DND-41 (cell line): ENCODE data around the gene BRF1.

Experiments
- ATAC-seq: fragments of 200-7000 bp; cut with Tn5 transposase; 3 replicates; pipeline ENCODE4 v1.9.1; 2021; ENCODE audit warnings: low read depth; ENCODE audit not compliant: insufficient read depth
- DNase-seq: peaks from one replicate; pipeline ENCODE4 v3.0.0-alpha.2; 2020
- H2AFZ ChIP-seq: 2 replicates; pipeline ENCODE4 v1.6.0; 2012; ENCODE audit warnings: low read depth, low read length
- H3K27ac ChIP-seq: 2 replicates; pipeline ENCODE4 v1.5.1; 2012; ENCODE audit warnings: low read length, inconsistent platforms
- H3K27me3 ChIP-seq: fragments of 200-600 bp; sonication (generic); 2 replicates; pipeline ENCODE4 v1.6.0; 2012; ENCODE audit warnings: low read length, mild to moderate bottlenecking, inconsistent platforms; ENCODE audit not compliant: insufficient read depth, poor library complexity
- H3K36me3 ChIP-seq: 2 replicates; pipeline ENCODE4 v1.5.1; 2012; ENCODE audit warnings: low read length, inconsistent platforms; ENCODE audit not compliant: insufficient read depth
- H3K4me1 ChIP-seq: 2 replicates; pipeline ENCODE4 v1.5.1; 2012; ENCODE audit warnings: mild to moderate bottlenecking, low read length; ENCODE audit not compliant: insufficient read depth
- H3K4me2 ChIP-seq: 2 replicates; pipeline ENCODE4 v1.6.0; 2012; ENCODE audit warnings: mild to moderate bottlenecking, moderate library complexity, low read length, inconsistent platforms; ENCODE audit not compliant: insufficient read depth
- H3K4me3 ChIP-seq, 2 experiments: fragments of 200-600 bp in 1 of 2; shearing (Covaris generic) in 1 of 2; 2 replicates each; pipeline ENCODE4 v1.5.1; 2012 to 2016; ENCODE audit warnings: inconsistent platforms in 2 of 2, low read length in 2 of 2, mild to moderate bottlenecking in 2 of 2, low read depth in 1 of 2, moderate library complexity in 1 of 2
- H3K79me2 ChIP-seq: 2 replicates; pipeline ENCODE4 v1.6.0; 2012; ENCODE audit warnings: low read length, inconsistent platforms; ENCODE audit not compliant: insufficient read depth
- H3K9ac ChIP-seq: 2 replicates; pipeline ENCODE4 v1.6.0; 2012; ENCODE audit warnings: low read depth, mild to moderate bottlenecking, inconsistent platforms, low read length, moderate library complexity
- H3K9me3 ChIP-seq: 2 replicates; pipeline ENCODE4 v1.5.1; 2012; ENCODE audit warnings: low read length, moderate library complexity, mild to moderate bottlenecking, inconsistent platforms; ENCODE audit not compliant: insufficient read depth, severe bottlenecking
- H4K20me1 ChIP-seq: 2 replicates; pipeline ENCODE4 v1.6.0; 2012; ENCODE audit warnings: low read length; ENCODE audit not compliant: insufficient read depth
- CTCF ChIP-seq: IDR thresholded peaks from 2 replicates; pipeline ENCODE4 v1.5.1; 2012; ENCODE audit warnings: borderline replicate concordance, low read length, moderate library complexity, mild to moderate bottlenecking; ENCODE audit not compliant: poor library complexity, severe bottlenecking; ENCODE audit errors: extremely low read depth
- EZH2 ChIP-seq: IDR thresholded peaks from 3 replicates; pipeline ENCODE4 v1.6.1; 2012; ENCODE audit warnings: borderline replicate concordance, low read depth, mild to moderate bottlenecking, moderate library complexity, low read length, inconsistent platforms; ENCODE audit not compliant: severe bottlenecking

BRF1 gene

DNA sequence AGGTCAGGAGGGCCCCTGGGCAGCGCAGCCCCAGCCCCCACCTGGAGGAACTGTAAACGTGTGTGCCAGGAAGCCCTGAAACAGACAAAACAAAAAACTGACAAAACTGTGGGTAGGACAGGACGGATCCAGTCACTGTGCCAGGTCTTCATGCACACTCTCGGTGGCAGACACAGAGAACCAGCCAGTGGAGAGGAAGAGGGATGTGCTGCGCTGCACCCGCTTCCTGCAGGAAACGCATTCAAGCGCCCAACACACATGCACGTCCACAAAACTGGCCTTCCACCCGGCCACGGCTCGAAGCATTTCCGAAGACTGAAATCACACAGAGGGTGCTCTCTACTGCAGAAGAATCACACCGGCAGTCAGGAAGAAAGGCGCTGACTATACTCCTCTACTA is 16.9 kb downstream of the BRF1 start:
- no peaks in the 10 kb centered on the region for H3K4me1 ChIP-seq

GRCh38 chr14:105283028-105283427 is 17.8 kb downstream of the BRF1 start:
- H3K4me1 ChIP-seq: no peaks in the 10 kb centered on the region
- no peak overlapping the region for H2AFZ ChIP-seq
- H3K9me3 ChIP-seq: no peaks in the 10 kb centered on the region
- peaks cover 89% of the 10 kb centered on the region for H3K79me2 ChIP-seq
- ATAC-seq (no peak), DNase-seq (no peak)
- no peak overlapping the region for H3K27ac ChIP-seq
- no peak overlapping the region for H3K9ac ChIP-seq
- no peak overlapping the region for H3K4me3 ChIP-seq
- no peaks in the 10 kb centered on the region for H3K27me3 ChIP-seq
- TF ChIP-seq CTCF: no peak
- H3K36me3 ChIP-seq: peaks cover 35% of the 10 kb centered on the region
- H4K20me1 ChIP-seq: peaks cover 64% of the 10 kb centered on the region
- H3K4me2 ChIP-seq: no peak overlapping the region

More for the DNA sequence above, 16.9 kb downstream of the BRF1 start:
- peaks cover 61% of the 10 kb centered on the region for H4K20me1 ChIP-seq
- H3K79me2 ChIP-seq: peaks cover 87% of the 10 kb centered on the region
- H3K4me3 ChIP-seq: no peak overlapping the region
- no peaks in the 10 kb centered on the region for H3K9me3 ChIP-seq
- H3K27ac ChIP-seq: no peak overlapping the region
- no peak overlapping the region for H3K9ac ChIP-seq
- no peak overlapping the region for H2AFZ ChIP-seq
- no peak overlapping the region for H3K4me2 ChIP-seq
- no peaks in the 10 kb centered on the region for H3K27me3 ChIP-seq
- DNase-seq: no peak
- peaks cover 35% of the 10 kb centered on the region for H3K36me3 ChIP-seq
- TF ChIP-seq EZH2 (no peak), CTCF (no peak)
- ATAC-seq: no peak

DNA sequence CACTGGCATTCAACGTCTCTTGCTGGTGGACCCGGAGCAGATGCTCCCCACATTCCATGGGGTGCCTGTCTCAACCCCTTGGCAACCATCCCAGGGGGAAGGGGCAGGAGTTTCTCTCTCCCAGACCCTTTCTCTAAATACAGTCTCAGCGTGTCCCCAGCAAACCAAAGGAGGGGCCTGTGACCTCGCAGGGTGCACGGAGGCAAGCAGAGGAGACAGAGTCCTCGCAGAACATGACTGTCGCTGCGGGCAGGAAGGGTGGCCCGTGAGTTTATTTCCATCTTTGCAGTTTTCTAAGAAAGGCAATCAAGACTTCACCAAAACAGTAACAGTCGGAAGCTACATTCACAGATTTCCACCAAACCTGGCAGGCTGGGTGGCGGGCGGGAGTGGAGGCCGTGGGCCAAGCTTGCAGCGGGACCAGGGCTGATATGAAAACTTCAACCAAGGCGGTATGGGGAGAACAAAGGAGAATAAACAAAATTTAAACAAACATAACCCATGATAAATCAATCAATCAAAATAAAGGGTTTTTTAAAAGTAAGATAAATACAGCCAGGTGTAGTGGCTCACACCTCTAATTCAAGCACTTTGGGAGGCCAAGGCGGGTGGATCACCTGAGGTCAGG is 18.6 kb downstream of the BRF1 start:
- no peak for DNase-seq
- H3K9ac ChIP-seq: no peak overlapping the region
- no peak for ATAC-seq
- TF ChIP-seq EZH2 (no peak), CTCF (no peak)
- no peaks in the 10 kb centered on the region for H3K9me3 ChIP-seq
- H3K4me3 ChIP-seq: no peak overlapping the region
- peaks cover 87% of the 10 kb centered on the region for H3K79me2 ChIP-seq
- H3K27me3 ChIP-seq: no peaks in the 10 kb centered on the region
- no peaks in the 10 kb centered on the region for H3K4me1 ChIP-seq
- H3K27ac ChIP-seq: no peak overlapping the region
- no peak overlapping the region for H3K4me2 ChIP-seq
- peaks cover 35% of the 10 kb centered on the region for H3K36me3 ChIP-seq
- no peak overlapping the region for H2AFZ ChIP-seq
- H4K20me1 ChIP-seq: peaks cover 57% of the 10 kb centered on the region
